GM13976 (cell line): ENCODE measurements around the gene LAPTM4A.

Source experiments
- DNase-seq: peaks from one replicate; pipeline ENCODE4 v3.0.0; 2012; ENCODE audit warnings: low spot score
- CTCF ChIP-seq: IDR thresholded peaks from 2 replicates; pipeline ENCODE4 v1.5.1; 2012; ENCODE audit warnings: borderline replicate concordance, mild to moderate bottlenecking; ENCODE audit not compliant: insufficient read depth; ENCODE audit errors: extremely low read depth, missing control alignments, control extremely low read depth
- in situ Hi-C: fragments of 300-500 bp; cut with MboI; formaldehyde crosslinking; loops from one replicate; pipeline ENCODE4 v1.12.0; 2022; ENCODE audit warnings: low sequenced_read_pairs, mixed read lengths, inconsistent platforms; ENCODE audit not compliant: unreplicated experiment

Gene LAPTM4A

GRCh38 chr2:19991895-19992294, 59.5 kb downstream of the LAPTM4A start:
- no peak for DNase-seq
- no peak for TF ChIP-seq CTCF
- in situ Hi-C loops, result no loop called here

GRCh38 chr2:19990416-19990728, 61.1 kb downstream of the LAPTM4A start:
- in situ Hi-C loops, result no loop called here
- no peak for TF ChIP-seq CTCF
- no peak for DNase-seq

- peak; percentile 98 for DNase-seq
- no peak for TF ChIP-seq CTCF
- in situ Hi-C loops, result no loop called here
Measured at GRCh38 chr2:19989667-19990415, 61.6 kb downstream of the LAPTM4A start, which contains the start of gene WDR35. Gene WDR35, minus strand, starts transcription at chr2:19990105. Its CDS starts 90 bp downstream, at chr2:19990015.

- TF ChIP-seq CTCF, result no peak
- in situ Hi-C loops, result no loop called here
- DNase-seq, result no peak
Measured at GRCh38 chr2:19989342-19989666, 62.1 kb downstream of the LAPTM4A start.

- DNase-seq, result no peak
- in situ Hi-C loops, result no loop called here
- TF ChIP-seq CTCF, result no peak
Measured at GRCh38 chr2:19988600-19988999, 62.8 kb downstream of the LAPTM4A start.

- peak; percentile 57 for DNase-seq
- TF ChIP-seq CTCF, result no peak
- in situ Hi-C loops, result no loop called here
Measured at GRCh38 chr2:19987936-19988335, 63.5 kb downstream of the LAPTM4A start.
